Measurements from ENCODE around the gene TBPL2.

Gene TBPL2
- long read RNA-seq, partial matches to known transcripts = 0 of 1 reads
- long read RNA-seq, other reads (novel, unspliced or antisense) = 1 of 1 reads

GRCh38 chr14:55440385-55440784 is at the start of gene TBPL2:
TSS of gene TBPL2 (minus strand) at chr14:55440616. CDS start at chr14:55440449, 167 bp downstream.
- no peak within 1 kb of the TSS for H3K27ac ChIP-seq (replicated peaks)
- H3K4me3 ChIP-seq (replicated peaks; ENCODE audit: insufficient read depth, low read length) = no peak within 1 kb of the TSS
- TF ChIP-seq REST (IDR thresholded peaks at IDR 0.05; ENCODE audit: insufficient replicate concordance, low read depth) (no peak), POLR2AphosphoS5 (IDR thresholded peaks at IDR 0.05; ENCODE audit: low read depth) (no peak), CTCF (IDR thresholded peaks at IDR 0.05; ENCODE audit: insufficient read depth, low read length) (no peak), GABPA (IDR thresholded peaks at IDR 0.05; ENCODE audit: low read depth) (no peak), SPI1 (IDR thresholded peaks at IDR 0.05; ENCODE audit: borderline replicate concordance, low read depth) (no peak)
- DNase-seq (ENCODE audit: low read depth in 1 of 2, low spot score in 1 of 2) = no peak
- peaks cover 5% of the 10 kb centered on the region for H3K27me3 ChIP-seq (ENCODE audit: insufficient read depth, poor library complexity, severe bottlenecking)

DNA sequence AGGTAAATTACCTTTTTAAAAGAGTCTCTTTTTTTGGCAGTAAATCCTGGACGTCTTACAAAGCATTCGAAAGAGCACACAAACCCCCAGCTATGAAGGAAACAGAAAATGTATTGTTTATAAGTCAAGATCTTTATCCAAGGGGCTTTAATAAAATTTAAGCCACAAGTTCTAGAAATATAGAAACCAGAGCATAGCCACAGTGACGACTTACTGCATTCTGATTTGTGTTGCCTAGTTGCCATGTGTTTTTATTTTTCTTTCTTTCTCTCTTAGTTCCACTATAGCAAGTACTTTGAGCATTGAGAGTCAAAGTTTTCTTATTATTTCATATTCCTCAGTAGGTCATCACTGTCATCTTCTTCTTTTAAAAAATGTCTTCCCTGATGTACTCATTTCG is 47.8 kb upstream of the TBPL2 start:
- TF ChIP-seq POLR2AphosphoS5 (IDR thresholded peaks at IDR 0.05; ENCODE audit: low read depth) (no peak), SPI1 (IDR thresholded peaks at IDR 0.05; ENCODE audit: borderline replicate concordance, low read depth) (no peak), CTCF (IDR thresholded peaks at IDR 0.05; ENCODE audit: insufficient read depth, low read length) (no peak), REST (IDR thresholded peaks at IDR 0.05; ENCODE audit: insufficient replicate concordance, low read depth) (no peak)

DNA sequence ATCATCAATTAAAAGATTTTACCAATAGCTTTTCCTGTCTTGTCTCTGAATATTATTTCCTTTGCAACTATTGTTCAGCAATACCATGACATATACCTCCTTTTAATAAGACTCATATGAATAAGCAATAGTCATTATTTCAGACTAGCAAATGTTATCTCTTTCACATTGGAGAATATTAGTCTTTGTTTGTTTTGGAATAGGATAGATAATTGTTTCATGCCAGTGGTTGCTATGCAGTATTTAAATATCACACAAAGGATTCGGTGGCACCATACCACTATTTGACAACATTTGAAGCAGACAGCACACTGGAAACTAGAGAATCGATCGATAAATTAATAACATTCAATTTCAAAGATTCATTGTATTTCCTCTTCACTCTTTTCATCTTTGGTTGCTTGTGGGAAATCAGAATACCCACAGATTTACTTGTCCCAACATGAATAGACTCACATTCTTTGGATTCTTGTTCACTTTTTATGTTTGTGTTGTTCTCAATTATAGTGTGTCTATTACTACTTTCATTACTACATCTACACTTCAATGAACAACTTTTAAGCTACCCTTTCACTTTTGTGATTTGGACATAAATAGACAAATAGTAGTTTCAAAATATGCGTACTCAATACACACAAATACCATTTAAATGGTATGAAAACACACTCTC is 42.7 kb upstream of the TBPL2 start:
- Histone ChIP-seq H3K27ac (replicated peaks) (no peak overlapping the region), H3K27me3 (ENCODE audit: insufficient read depth, poor library complexity, severe bottlenecking) (no peaks in the 10 kb centered on the region), H3K4me3 (replicated peaks; ENCODE audit: insufficient read depth, low read length) (no peak overlapping the region)
- DNase-seq (ENCODE audit: low read depth in 1 of 2, low spot score in 1 of 2) = no peak
- TF ChIP-seq REST (IDR thresholded peaks at IDR 0.05; ENCODE audit: insufficient replicate concordance, low read depth) = no peak
- no peak for TF ChIP-seq SPI1 (IDR thresholded peaks at IDR 0.05; ENCODE audit: borderline replicate concordance, low read depth)
- no peak for TF ChIP-seq CTCF (IDR thresholded peaks at IDR 0.05; ENCODE audit: insufficient read depth, low read length)
- TF ChIP-seq POLR2AphosphoS5 (IDR thresholded peaks at IDR 0.05; ENCODE audit: low read depth) = no peak
- TF ChIP-seq GABPA (IDR thresholded peaks at IDR 0.05; ENCODE audit: low read depth) = no peak

More for the DNA sequence above, 47.8 kb upstream of the TBPL2 start:
- Histone ChIP-seq H3K27me3 (ENCODE audit: insufficient read depth, poor library complexity, severe bottlenecking) (no peaks in the 10 kb centered on the region), H3K4me3 (replicated peaks; ENCODE audit: insufficient read depth, low read length) (no peak overlapping the region), H3K27ac (replicated peaks) (no peak overlapping the region)
- no peak for DNase-seq (ENCODE audit: low read depth in 1 of 2, low spot score in 1 of 2)
